Measurements from ENCODE around the gene TEDDM1.

DNA sequence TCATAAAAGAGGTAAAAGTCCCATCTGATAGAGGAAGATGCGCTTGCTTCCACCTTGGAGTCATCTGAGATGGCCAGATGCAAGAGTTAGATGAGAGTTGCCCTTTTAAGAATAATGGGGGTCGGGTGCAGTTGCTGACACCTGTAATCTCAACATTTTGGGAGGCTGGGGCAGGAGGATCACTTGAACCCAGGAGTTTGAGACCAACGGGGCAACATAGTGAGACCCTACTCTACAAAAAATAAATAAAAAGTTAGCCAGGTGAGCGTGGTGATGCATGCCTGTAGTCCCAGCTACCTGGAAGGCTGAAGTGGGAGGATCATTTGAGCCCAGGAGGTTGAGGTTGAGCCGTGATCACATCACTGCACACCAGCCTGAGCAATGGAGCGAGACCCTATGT lies 13.5 kb upstream of the TEDDM1 start:
- TF ChIP-seq, protein P1, sequence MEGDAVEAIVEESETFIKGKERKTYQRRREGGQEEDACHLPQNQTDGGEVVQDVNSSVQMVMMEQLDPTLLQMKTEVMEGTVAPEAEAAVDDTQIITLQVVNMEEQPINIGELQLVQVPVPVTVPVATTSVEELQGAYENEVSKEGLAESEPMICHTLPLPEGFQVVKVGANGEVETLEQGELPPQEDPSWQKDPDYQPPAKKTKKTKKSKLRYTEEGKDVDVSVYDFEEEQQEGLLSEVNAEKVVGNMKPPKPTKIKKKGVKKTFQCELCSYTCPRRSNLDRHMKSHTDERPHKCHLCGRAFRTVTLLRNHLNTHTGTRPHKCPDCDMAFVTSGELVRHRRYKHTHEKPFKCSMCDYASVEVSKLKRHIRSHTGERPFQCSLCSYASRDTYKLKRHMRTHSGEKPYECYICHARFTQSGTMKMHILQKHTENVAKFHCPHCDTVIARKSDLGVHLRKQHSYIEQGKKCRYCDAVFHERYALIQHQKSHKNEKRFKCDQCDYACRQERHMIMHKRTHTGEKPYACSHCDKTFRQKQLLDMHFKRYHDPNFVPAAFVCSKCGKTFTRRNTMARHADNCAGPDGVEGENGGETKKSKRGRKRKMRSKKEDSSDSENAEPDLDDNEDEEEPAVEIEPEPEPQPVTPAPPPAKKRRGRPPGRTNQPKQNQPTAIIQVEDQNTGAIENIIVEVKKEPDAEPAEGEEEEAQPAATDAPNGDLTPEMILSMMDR (IDR thresholded peaks at IDR 0.05; ENCODE audit: low read depth, low read length, missing input control) = no peak
- TF ChIP-seq JUND (IDR thresholded peaks at IDR 0.05) (no peak), YY1 (IDR thresholded peaks at IDR 0.05) (no peak), ATF3 (IDR thresholded peaks at IDR 0.05) (no peak), MAX (IDR thresholded peaks at IDR 0.05) (no peak), RXRA (IDR thresholded peaks at IDR 0.05) (no peak), FOXA1 (IDR thresholded peaks at IDR 0.05) (no peak), SP1 (IDR thresholded peaks at IDR 0.05) (no peak)
- TF ChIP-seq, protein P2, sequence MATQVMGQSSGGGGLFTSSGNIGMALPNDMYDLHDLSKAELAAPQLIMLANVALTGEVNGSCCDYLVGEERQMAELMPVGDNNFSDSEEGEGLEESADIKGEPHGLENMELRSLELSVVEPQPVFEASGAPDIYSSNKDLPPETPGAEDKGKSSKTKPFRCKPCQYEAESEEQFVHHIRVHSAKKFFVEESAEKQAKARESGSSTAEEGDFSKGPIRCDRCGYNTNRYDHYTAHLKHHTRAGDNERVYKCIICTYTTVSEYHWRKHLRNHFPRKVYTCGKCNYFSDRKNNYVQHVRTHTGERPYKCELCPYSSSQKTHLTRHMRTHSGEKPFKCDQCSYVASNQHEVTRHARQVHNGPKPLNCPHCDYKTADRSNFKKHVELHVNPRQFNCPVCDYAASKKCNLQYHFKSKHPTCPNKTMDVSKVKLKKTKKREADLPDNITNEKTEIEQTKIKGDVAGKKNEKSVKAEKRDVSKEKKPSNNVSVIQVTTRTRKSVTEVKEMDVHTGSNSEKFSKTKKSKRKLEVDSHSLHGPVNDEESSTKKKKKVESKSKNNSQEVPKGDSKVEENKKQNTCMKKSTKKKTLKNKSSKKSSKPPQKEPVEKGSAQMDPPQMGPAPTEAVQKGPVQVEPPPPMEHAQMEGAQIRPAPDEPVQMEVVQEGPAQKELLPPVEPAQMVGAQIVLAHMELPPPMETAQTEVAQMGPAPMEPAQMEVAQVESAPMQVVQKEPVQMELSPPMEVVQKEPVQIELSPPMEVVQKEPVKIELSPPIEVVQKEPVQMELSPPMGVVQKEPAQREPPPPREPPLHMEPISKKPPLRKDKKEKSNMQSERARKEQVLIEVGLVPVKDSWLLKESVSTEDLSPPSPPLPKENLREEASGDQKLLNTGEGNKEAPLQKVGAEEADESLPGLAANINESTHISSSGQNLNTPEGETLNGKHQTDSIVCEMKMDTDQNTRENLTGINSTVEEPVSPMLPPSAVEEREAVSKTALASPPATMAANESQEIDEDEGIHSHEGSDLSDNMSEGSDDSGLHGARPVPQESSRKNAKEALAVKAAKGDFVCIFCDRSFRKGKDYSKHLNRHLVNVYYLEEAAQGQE (IDR thresholded peaks at IDR 0.05) = no peak
- TF ChIP-seq, protein P3, sequence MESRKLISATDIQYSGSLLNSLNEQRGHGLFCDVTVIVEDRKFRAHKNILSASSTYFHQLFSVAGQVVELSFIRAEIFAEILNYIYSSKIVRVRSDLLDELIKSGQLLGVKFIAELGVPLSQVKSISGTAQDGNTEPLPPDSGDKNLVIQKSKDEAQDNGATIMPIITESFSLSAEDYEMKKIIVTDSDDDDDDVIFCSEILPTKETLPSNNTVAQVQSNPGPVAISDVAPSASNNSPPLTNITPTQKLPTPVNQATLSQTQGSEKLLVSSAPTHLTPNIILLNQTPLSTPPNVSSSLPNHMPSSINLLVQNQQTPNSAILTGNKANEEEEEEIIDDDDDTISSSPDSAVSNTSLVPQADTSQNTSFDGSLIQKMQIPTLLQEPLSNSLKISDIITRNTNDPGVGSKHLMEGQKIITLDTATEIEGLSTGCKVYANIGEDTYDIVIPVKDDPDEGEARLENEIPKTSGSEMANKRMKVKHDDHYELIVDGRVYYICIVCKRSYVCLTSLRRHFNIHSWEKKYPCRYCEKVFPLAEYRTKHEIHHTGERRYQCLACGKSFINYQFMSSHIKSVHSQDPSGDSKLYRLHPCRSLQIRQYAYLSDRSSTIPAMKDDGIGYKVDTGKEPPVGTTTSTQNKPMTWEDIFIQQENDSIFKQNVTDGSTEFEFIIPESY (IDR thresholded peaks at IDR 0.05) = no peak
